Measurements from ENCODE around the gene OR10H5.

GRCh38 chr19:15776991-15777970 is 10.2 kb upstream of the OR10H5 start:
- no peak for TF ChIP-seq CTCF (IDR thresholded peaks at IDR 0.05)
- no peak for TF ChIP-seq POLR2A (IDR thresholded peaks at IDR 0.05)
